Upper lobe of left lung (tissue), 4 donors: ENCODE results near the gene XRCC4.

Experiments
- POLR2A ChIP-seq, 4 donors: fragments of 450-650 bp; IDR thresholded peaks; one replicate each; pipeline ENCODE4 v1.5.1; 2016 to 2017; ENCODE audit warnings: antibody characterized with exemption in 4 of 4, mild to moderate bottlenecking in 2 of 4
- TF ChIP-seq, protein P1 (sequence below), 6 experiments: fragments of 450-650 bp in 4 of 6; fragments of 200-600 bp in 2 of 6; sonication (generic) in 2 of 6; IDR thresholded peaks; one replicate each; pipeline ENCODE4 v1.5.1; 2016 to 2019; ENCODE audit warnings: antibody characterized with exemption in 6 of 6

GRCh38 chr5:83220331-83220730, 143.0 kb downstream of the XRCC4 start:
- no peak for TF ChIP-seq POLR2A (IDR thresholded peaks at IDR 0.05)
- TF ChIP-seq, protein P1, sequence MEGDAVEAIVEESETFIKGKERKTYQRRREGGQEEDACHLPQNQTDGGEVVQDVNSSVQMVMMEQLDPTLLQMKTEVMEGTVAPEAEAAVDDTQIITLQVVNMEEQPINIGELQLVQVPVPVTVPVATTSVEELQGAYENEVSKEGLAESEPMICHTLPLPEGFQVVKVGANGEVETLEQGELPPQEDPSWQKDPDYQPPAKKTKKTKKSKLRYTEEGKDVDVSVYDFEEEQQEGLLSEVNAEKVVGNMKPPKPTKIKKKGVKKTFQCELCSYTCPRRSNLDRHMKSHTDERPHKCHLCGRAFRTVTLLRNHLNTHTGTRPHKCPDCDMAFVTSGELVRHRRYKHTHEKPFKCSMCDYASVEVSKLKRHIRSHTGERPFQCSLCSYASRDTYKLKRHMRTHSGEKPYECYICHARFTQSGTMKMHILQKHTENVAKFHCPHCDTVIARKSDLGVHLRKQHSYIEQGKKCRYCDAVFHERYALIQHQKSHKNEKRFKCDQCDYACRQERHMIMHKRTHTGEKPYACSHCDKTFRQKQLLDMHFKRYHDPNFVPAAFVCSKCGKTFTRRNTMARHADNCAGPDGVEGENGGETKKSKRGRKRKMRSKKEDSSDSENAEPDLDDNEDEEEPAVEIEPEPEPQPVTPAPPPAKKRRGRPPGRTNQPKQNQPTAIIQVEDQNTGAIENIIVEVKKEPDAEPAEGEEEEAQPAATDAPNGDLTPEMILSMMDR (IDR thresholded peaks at IDR 0.05), result no peak
